AG08395 (cell line): Measurements from ENCODE around the gene PSMA7.

Experiments used
- DNase-seq: peaks from one replicate; pipeline ENCODE4 v3.0.0; 2012; ENCODE audit warnings: mixed read lengths, low spot score

PSMA7 gene

DNA sequence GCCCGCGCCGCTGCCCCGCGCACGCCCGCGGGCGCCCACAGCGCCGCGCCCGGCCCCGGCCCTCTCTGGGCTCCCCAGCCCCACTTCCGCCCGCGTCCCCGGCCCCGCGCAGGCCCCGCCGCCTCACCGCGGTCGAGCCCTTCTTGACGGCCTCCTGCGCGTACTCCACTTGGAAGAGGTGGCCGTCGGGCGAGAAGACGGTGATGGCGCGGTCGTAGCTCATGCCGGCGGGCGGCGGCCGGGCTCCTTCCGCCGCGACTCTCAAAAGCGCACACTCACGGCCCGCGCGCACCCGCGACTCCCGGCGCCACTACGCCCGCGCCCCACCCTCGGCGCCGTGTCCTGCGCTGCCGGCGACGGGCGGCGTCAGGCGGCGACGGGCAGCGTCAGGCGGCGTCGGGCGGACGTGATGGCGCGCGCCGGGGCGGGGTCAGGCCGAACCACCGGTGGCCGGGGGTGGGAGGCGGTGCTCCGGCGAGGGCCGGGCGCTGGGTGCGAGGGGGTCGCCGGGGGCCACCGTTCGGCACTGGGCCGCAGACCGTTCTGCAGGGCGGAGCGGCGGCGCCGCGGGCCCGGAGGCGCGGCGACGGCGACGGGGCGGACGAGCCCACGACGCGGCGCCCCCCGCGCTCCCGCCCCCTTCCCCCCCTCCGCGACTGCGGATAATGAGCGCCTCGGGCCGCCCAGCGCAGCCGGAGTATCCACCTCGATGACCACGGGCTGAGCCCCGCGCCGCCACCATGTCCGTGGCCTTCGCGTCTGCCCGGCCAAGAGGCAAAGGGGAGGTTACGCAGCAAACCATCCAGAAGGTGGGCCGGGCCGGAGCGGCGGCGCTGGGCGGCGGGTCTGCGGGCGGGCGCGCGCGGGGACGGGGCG, at the start of gene PSMA7, which contains the start of gene SS18L1:
Gene PSMA7 (minus strand): TSS at position 314 of the 876 bp plus-strand sequence. CDS start 91 bp downstream, at position 223.
Gene SS18L1 (plus strand): TSS at position 689 of the 876 bp plus-strand sequence. CDS start 52 bp downstream, at position 741.
- peak; percentile 92 for DNase-seq

DNA sequence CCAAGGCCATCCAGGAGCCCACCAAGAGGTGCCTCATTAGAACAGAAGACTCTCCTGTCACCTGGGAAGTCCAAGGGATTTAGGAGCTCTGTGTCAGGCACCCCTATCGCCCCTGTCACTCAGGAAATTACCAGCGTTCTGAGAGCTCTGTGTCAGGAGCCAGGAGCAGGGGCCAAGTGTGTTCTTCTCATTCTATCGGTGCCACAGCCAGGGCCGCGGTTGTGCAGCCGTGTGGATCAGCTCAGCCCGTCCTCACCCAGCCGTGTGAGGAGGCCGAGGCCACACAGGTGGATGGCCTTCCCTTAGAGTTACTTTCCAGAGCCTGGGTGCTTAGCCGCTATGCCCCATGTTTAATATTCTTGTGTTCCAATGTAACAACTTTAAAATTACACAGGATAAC, 49.4 kb upstream of the PSMA7 start:
- no peak for DNase-seq

DNA sequence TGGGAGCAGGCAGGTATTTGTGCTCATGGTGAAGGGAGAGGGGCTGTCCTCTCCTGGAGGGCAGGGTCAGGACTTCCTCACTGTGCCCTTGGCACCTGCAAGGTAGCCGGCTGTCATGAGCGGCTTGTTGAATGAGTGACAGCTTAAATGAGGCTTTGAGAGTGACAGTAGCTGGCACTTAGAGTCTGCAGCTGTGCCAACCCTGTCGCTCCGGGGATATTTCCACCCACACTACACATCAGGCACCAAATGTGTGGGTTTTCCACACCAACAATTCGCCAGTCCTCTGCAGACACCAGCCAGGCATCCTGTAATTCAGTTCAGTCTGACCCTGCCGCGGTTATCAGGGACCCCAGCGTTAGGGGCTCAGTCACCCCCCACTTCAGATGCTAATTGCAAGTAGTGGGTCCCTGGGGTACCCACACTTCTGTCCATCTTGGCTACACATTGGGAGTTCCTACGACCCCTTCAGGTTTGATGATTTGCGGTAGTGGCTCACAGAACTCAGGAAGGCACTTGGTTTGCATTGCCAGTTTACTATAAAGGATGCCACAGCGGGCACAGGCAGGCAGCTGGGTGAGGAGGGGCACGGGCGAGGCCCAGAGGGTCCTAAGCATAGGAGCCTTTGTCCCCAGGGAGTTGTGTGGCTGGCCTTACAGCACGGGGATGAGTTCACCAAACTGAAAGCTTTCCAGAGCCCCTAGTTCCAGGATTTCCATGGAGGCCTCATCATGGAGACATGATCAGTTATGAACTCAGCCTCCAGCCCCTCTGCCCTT, 48.8 kb upstream of the PSMA7 start:
- DNase-seq: no peak

GRCh38 chr20:62190639-62191411, 47.6 kb upstream of the PSMA7 start:
- DNase-seq: no peak

DNA sequence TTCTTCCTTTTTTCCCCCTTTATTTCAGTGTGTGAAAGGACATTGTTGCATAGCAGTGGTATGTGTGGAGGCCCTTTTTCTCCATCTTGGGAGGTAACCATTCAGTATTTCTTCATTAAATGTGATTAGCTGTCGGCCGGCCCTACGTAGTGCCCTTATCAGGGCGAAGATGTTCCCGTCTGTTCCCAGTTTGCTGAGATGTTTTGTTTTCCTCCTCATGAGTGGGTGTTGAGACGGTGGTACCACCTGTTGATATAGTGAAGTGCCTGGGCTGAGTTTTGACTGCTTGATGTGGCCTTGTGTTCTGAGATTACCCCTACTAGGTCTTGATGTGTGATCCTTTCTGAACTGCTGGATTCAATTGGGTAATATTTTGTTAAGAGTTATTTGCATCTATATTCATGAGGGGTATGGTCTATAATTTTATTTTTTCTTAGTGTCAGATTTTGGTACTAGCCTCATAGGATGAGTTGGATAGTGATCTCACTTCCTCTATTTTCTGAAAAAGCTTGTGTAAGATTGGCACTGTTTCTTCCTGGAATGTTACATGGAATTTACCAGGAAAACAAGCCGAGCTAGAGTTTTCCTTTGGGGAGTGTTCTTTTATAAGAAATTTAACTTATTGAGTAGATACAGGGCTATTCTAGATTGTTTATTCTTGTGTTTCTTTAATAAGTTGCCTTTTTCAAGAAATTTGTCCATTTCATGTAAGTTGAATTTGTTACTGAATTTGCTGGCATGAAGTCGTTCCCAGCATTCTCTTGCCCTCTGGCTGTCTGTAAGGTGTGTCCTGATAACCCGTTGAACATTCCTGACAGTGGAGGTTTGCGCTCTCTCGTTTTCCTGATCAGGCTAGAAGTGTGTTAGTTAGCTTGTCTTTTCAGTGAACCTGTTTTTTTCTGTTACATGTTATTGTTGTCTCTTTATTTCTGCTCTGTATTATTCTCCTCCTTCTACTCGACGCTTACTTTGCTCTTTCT, 44.0 kb upstream of the PSMA7 start:
- DNase-seq: no peak

DNA sequence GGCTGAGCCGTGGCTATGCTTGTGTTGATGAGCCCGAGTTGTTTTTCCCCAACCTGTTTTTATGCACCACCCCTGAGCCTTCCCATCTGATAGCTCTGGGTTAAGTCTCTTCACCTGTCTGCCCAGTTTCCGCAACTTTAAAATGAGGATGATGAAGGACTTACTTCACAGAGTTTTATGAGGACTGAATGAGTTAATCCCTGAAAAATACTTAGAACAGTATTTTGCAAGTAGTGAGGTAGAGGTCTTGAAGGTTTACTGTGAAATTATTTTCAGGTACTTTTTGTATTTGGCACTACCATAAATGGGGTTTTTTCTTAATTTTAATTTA, 42.9 kb upstream of the PSMA7 start:
- DNase-seq: no peak

- peak; percentile 36 for DNase-seq
Observed at GRCh38 chr20:62183426-62184142, 40.4 kb upstream of the PSMA7 start.

GRCh38 chr20:62182469-62183425, 39.6 kb upstream of the PSMA7 start, which contains the start of gene MTG2:
Gene MTG2 (plus strand): TSS chr20:62183028. CDS start chr20:62193421, 10,393 bp downstream.
- DNase-seq: peak; percentile 99

DNA sequence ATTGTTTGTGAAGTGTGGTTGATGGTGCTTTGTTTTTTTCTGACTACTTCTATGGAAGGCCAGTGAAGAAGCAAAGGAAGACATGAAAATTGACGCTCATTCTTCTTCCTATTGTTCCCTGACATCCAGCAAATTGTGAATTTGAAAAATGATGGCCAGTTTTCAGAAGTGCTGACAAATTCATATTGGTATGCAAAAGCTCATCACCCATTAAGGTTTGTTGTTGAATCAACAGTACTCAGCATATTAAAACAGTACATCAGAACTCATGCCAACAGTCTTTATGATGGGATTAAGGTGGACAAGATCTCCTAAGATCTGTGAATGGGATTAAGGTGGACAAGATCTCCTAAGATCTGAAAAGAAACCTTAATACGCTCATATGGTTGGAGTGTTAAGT, 38.6 kb upstream of the PSMA7 start:
- no peak for DNase-seq

GRCh38 chr20:62179162-62179504, 35.9 kb upstream of the PSMA7 start:
- DNase-seq: no peak

GRCh38 chr20:62178316-62179161, 35.3 kb upstream of the PSMA7 start:
- no peak for DNase-seq

DNA sequence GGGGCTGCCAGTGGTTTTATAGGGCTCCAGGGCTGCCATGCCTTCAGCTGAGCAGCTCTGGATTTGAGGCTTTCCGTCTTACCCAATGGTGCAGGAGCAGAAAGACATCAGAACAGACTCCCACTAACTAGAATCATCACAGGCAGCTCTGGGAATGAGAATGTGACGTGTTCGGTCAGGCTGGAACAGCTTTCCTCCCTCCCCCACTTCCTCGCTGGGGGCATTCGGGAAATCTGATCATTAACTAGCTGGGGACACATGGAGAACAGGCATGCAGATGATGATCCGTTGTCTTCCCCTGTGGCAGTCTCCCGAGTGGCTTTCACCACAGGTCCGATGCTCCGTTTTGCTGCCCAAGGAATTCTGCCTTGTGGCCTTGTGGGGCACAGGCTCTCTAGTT, 34.1 kb upstream of the PSMA7 start:
- no peak for DNase-seq

- DNase-seq: no peak
Observed at GRCh38 chr20:62176866-62177265, 33.7 kb upstream of the PSMA7 start.

GRCh38 chr20:62175711-62176110, 32.5 kb upstream of the PSMA7 start:
- DNase-seq: no peak

- no peak for DNase-seq
Observed at GRCh38 chr20:62174870-62175624, 31.9 kb upstream of the PSMA7 start.

DNA sequence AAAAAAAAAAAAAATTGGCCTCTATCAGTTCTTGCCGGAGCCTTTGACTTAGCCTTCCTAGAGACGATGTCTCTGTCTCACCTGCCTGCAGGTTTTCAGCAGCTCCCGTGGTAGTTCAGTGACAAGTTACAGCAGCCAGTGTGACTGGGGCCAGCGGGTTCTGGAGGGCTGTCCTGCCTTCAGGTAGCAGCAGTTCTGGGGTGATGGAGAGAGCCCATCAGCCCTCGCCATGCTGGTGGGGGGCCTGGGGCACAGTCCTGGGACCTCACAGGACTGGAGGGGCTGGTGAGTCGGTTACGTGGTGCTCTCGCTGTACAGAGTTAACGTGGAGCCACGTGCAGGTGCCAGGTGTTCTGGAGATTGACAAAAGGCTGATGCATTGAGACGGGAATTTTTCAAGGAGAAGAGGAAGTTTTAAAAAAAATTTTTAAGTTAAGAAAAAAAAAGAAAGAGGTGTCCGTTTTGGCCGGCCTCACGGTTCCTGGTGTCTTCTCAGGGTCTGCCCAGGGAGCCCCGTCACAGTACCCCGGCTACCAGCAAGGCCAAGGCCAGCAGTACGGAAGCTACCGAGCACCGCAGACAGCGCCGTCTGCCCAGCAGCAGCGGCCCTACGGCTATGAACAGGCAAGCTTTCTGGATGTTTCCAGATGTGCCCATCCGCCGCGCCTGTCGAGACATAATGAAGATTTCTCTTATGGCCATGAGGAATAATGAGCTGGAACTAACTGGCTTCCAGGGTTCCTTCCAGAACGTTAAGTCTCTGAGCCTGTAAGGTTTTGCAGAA, 31.0 kb upstream of the PSMA7 start:
- DNase-seq: no peak

DNA sequence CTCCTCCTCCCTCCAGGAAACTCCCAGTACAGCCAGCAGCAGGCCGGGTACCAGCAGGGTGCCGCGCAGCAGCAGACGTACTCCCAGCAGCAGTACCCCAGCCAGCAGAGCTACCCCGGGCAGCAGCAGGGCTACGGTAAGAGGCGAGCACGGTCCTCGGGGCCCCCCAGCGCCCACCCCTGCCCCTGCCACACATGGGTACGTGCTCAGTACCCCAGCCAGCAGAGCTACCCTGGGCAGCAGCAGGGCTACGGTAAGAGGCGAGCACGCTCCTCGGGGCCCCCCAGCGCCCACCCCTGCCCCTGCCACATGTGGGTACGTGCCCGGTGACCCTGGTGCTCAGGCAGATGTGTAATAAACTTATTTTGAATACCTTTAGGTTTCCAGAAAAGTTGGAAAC, 29.5 kb upstream of the PSMA7 start:
- DNase-seq: no peak
